K562 (cell line): Measurements from ENCODE around the gene CTNS. TPM values are rescaled to one million over a fixed set of nuclear protein-coding genes. Genes with fewer than 3 reads are reported as not detected.
A peak's percentile ranks its signal among the peaks of the same experiment; 100 is the strongest.

Experiments
- CBX2 ChIP-seq: fragments of 200-600 bp; sonication (generic); IDR thresholded peaks from one replicate; pipeline ENCODE4 v1.6.1; 2012; ENCODE audit warnings: mild to moderate bottlenecking, low read length, inconsistent platforms; ENCODE audit not compliant: insufficient read depth, poor library complexity, severe bottlenecking
- ESRRA ChIP-seq: fragments of 450-650 bp; IDR thresholded peaks from 2 replicates; pipeline ENCODE4 v1.6.1; 2014; ENCODE audit warnings: low read depth, mild to moderate bottlenecking, moderate library complexity, borderline replicate concordance
- MGA ChIP-seq: fragments of 450-650 bp; IDR thresholded peaks from 2 replicates; pipeline ENCODE4 v1.6.1; 2016; ENCODE audit warnings: mild to moderate bottlenecking, moderate library complexity
- NFYB ChIP-seq: IDR thresholded peaks from 2 replicates; pipeline ENCODE4 v1.6.1; 2011; ENCODE audit warnings: mild to moderate bottlenecking, moderate library complexity; ENCODE audit not compliant: insufficient read length; ENCODE audit errors: extremely low read depth
- PHTF2 ChIP-seq: fragments of 250-450 bp; sonication (Bioruptor Pico); IDR thresholded peaks from 2 replicates; pipeline ENCODE4 v1.5.0; 2021; ENCODE audit warnings: mild to moderate bottlenecking
- POLR3A ChIP-seq: IDR thresholded peaks from 2 replicates; pipeline ENCODE4 v1.6.1; 2011; ENCODE audit warnings: borderline replicate concordance, mild to moderate bottlenecking, moderate library complexity; ENCODE audit not compliant: insufficient read length, insufficient read depth; ENCODE audit errors: extremely low read depth
- PTBP1 ChIP-seq: fragments of 200-400 bp; formaldehyde crosslinking; IDR thresholded peaks from 2 replicates; pipeline ENCODE4 v1.6.1; 2017; ENCODE audit warnings: low read depth, low read length
- RBFOX2 ChIP-seq: fragments of 200-400 bp; formaldehyde crosslinking; IDR thresholded peaks from 2 replicates; pipeline ENCODE4 v1.6.1; 2017; ENCODE audit warnings: low read depth, mild to moderate bottlenecking, low read length, moderate library complexity
- ZNF695 ChIP-seq: fragments of 450-650 bp; formaldehyde crosslinking; IDR thresholded peaks from 2 replicates; pipeline ENCODE4 v1.4.0; 2020; ENCODE audit warnings: mild to moderate bottlenecking, moderate library complexity
- polyA plus RNA-seq, 8 experiments: library from polyadenylated mRNA; depleted of rRNA in 4 of 8; stranded (reverse) in 5 of 8; unstranded in 3 of 8; fragments of >200 nt; fragmentation: Nextera tagmentation in 2 of 8; fragmentation: Illumina TruSeq in 1 of 8; extraction: Ambion mirVana in 2 of 8; extraction: Trizol in 1 of 8; gene quantifications; 2 replicates each; pipeline versions ENCODE4 v1.2.1 to v1.2.3, GENCODE V29; 2011 to 2014; ENCODE audit warnings: inconsistent platforms in 1 of 8, missing spikeins in 1 of 8
- total RNA-seq, 7 experiments: library from RNA; depleted of rRNA in 6 of 7; stranded (reverse); fragments of >200 nt in 6 of 7; fragmentation: Illumina TruSeq in 2 of 7; extraction: Trizol in 2 of 7; gene quantifications; 2 replicates each; pipeline versions ENCODE4 v1.2.1 to v1.2.3, GENCODE V29; 2011 to 2021; ENCODE audit warnings: low replicate concordance in 1 of 7
- TF ChIP-seq, protein P1 (sequence below), 2 experiments: IDR thresholded peaks; 2 replicates each; pipeline ENCODE4 v1.6.1; 2011; ENCODE audit warnings: borderline replicate concordance in 1 of 2, control low read depth in 1 of 2, low read depth in 1 of 2, low read length in 1 of 2, mild to moderate bottlenecking in 1 of 2, mixed read lengths in 1 of 2, moderate library complexity in 1 of 2; ENCODE audit not compliant: insufficient read depth in 1 of 2, insufficient read length in 1 of 2, poor library complexity in 1 of 2, severe bottlenecking in 1 of 2; ENCODE audit errors: extremely low read depth in 1 of 2
- TF ChIP-seq, protein P2 (sequence below): fragments of 250-450 bp; sonication (Bioruptor Pico); IDR thresholded peaks from 2 replicates; pipeline ENCODE4 v1.8.0; 2022; ENCODE audit warnings: inconsistent platforms, mild to moderate bottlenecking, moderate library complexity, borderline replicate concordance

Gene CTNS
- total and polyA plus RNA-seq, 9 of the 15 experiments (the other 6 are each of a cell fraction or from before 2014, with no cell fraction given) = 0.66 to 8.4 (median 4.9) TPM

GRCh38 chr17:3668279-3669084 is 31.9 kb downstream of the CTNS start, which contains the start of the genes EMC6 and TAX1BP3 (continued):
- peak; percentile 96 for TF ChIP-seq RBFOX2
- TF ChIP-seq, protein P1, sequence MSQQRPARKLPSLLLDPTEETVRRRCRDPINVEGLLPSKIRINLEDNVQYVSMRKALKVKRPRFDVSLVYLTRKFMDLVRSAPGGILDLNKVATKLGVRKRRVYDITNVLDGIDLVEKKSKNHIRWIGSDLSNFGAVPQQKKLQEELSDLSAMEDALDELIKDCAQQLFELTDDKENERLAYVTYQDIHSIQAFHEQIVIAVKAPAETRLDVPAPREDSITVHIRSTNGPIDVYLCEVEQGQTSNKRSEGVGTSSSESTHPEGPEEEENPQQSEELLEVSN (IDR thresholded peaks at IDR 0.05; ENCODE audit: borderline replicate concordance in 1 of 2, extremely low read depth in 1 of 2, insufficient read depth in 1 of 2, insufficient read length in 1 of 2, low read depth in 1 of 2, low read length in 1 of 2, poor library complexity in 1 of 2, severe bottlenecking in 1 of 2) = peak in 1 of 2 experiments; percentile 51
- no peak for TF ChIP-seq PTBP1
- TF ChIP-seq ZNF695 = no peak
- TF ChIP-seq, protein P2, sequence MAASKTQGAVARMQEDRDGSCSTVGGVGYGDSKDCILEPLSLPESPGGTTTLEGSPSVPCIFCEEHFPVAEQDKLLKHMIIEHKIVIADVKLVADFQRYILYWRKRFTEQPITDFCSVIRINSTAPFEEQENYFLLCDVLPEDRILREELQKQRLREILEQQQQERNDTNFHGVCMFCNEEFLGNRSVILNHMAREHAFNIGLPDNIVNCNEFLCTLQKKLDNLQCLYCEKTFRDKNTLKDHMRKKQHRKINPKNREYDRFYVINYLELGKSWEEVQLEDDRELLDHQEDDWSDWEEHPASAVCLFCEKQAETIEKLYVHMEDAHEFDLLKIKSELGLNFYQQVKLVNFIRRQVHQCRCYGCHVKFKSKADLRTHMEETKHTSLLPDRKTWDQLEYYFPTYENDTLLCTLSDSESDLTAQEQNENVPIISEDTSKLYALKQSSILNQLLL (CRISPR knock-in tag) = no peak
- TF ChIP-seq CBX2 = no peak
- TF ChIP-seq POLR3A = no peak
- TF ChIP-seq NFYB = peak; percentile 75
- TF ChIP-seq PHTF2 (CRISPR knock-in tag) = no peak
- no peak for TF ChIP-seq ESRRA
- TF ChIP-seq MGA = no peak
